HG02870 (cell line): ENCODE results near the gene VPS11.
"Not testable (repeated sequence)": the region's sequence is repeated elsewhere in the genome, so short reads cannot be mapped to it uniquely, and the experiment has no call there.

Experiments
- ATAC-seq: cut with Tn5 transposase; IDR thresholded peaks from one replicate; pipeline ENCODE4 v1.9.1; 2021; ENCODE audit warnings: mild to moderate bottlenecking, moderate library complexity; ENCODE audit not compliant: unreplicated experiment

The VPS11 gene

DNA sequence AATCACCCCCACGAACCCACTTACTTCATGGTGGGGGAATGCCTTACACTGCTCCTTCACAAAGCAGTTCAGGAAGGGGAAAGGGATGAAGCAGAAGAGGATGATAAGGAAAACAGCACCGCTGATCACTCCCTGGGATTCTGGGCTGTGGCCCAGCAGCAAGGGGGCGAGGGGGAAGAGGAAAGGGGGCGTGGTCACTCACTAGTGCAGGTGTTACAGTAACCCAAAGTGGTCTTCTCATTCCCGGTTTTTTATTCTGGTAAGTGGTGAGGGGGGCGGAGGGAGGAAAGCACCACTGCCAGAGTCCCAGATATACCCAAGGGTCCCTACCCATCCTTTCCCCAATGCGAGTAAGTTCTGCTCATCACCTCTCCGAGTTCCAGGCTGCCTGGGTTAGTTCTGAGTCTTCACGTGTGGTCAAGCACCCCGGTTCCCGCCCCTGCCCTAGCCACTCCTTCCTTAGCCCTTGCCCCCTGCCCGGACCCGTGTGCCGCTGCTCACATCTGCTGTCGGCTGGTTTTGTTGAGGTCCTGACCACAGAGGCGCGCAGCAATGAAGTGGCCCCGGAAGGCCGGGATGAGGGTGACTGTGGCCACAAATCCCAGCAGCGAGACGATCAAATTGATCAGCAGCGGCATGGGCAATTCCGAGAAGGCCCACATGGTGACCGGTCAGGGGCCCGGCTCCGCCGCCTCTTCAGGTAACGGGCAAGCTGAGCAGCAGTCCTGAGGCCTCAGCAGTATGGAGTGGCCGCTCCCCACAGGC is 33.6 kb downstream of the VPS11 start:
- ATAC-seq, result peak; percentile 18

DNA sequence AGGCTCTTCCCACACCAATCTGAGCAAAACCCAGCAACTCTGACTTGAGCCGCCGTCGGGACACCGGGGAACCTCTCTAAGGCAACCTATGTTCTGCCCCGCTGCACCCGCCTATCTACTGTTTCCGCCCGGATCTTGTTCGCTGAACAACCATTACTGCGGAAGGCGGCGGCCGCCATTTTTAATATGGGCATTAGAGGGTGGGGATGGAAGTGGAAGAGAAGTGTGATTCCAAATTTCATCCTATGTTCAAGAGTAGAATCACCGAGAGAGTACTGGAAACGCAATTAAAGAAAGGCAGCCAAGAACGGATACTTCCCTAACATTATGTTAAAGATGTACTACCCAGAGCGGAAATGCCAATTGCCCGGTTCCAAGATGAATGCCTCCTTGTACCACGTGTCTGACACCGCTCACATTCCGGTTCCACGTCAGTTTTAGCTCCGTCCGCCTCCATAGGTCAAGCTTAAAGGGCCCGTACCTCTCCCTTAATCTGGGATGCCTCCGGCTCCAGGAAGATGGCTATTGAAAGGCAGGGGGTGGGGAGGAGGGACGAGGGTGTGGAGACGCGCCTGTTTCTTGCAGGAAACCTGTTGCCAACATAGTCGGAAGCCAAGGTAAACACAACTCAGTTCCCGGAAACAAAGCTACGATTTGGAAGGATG is 34.3 kb downstream of the VPS11 start, which contains the start of gene DPAGT1:
TSS of gene DPAGT1 (minus strand) at position 95 of the 665 bp plus-strand sequence. CDS start 198 bp downstream, outside the sequence.
- ATAC-seq, result peak; percentile 78

DNA sequence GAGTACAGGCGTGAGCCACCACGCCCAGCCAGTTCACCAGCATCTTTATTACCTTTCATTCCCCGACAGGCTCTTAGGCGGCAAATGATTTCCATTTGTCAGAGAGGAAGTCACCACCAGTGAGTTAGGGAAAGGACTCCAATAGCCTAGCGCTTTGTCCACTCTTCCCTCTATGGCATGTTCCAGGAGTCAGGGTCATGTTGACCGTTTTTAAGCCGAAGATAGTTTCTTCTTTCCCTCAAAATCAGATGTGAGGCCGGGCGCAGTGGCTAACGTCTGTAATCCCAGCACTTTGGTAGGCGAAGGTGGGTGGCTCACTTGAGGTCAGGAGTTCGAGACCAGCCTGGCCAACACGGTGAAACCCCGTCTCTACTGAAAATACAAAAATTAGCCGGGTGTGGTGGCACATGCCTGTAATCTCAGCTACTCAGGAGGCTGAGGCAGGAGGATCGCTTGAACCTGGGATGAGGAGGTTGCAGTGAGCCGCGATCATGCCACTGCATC is 35.6 kb downstream of the VPS11 start:
- ATAC-seq, result not testable (repeated sequence)

DNA sequence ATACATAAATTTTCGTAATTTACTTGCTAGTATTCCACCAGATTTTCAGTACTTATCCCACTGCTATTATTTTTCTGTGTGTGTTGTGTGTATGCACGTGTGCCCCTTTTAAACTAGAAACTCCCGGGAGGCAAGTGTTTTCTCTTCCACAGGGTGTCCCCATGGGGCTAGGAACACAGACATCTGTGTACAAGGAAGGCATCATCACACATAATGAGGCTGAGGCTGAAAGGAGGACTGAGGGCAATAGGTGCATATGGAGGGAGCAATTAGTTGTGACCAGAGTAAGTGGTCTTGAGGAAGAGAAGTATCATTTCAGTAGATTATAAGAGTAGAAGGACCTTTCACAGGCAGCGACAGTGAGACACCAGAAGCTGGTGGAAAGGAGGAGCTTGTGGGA is 36.2 kb downstream of the VPS11 start:
- no peak for ATAC-seq

DNA sequence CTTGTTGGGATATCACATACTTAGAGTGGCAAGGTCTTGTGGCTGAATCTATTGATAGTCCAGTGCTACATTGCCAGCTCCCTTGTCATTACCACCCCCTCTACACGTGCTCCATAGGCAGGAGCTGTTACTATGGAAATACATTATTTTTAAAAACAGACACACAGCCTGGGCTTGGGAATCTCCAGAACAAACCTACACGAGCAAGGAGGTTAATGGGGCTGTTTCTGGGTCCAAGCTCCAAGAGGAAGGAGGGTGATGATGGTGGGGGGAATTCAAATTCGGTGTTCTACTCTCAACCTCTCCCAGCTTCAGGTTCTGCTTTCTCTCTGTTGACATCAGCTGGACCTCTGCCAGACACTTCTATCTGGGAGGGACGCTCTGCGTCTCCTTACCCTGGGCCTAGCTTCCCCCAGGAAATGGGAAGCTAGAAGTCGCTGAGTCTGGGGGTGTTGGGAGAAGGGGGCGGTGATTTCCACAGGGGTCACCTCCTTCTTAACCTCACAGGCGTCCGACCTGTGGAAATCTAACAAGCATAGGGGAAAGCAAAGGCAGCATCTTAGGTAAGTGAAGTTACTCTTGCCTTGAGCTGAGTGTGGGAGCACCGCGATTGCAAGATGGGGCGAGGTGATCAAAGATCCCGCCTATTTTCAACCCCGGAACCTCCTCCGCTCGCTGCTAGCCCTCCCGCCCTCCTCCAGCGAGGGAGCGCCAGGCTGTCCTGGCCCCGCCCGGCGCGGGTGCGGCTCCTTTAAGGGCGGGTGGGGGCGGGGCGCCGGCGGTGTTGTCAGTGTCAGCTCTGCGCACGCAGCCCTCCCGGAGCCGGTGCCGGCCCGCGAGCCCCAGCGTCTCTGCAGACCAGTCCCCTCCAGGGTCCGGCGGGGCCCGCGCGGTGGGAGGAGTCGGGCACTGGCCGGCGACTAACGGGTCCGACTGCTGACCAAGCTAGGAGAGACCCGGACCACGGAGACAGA is 39.2 kb downstream of the VPS11 start, which contains the start of gene C2CD2L:
TSS of gene C2CD2L (plus strand) at position 781 of the 974 bp plus-strand sequence. CDS start 398 bp downstream, outside the sequence.
- peak; percentile 76 for ATAC-seq

DNA sequence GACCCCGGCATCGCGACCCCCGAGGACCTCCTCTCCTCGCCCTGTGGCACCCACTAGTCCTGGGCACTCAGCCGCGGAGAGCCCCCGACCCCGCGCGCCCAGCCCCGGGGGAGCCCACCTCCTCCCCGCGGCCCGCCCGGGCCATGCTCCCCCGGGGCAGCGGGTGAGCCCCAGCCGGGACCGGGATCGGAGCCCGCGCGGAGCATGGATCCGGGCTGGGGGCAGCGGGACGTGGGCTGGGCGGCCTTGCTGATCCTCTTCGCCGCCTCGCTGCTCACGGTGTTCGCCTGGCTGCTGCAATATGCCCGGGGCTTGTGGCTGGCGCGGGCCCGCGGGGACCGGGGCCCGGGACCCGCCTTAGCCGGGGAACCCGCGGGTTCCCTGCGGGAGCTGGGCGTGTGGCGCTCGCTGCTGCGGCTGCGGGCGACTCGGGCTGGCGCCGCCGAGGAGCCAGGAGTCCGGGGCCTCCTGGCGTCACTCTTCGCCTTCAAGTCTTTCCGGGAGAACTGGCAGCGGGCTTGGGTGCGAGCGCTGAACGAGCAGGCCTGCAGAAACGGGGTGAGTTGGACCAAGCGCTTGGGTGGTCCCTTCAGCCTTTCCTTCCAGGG is 40.0 kb downstream of the VPS11 start:
- ATAC-seq, result peak; percentile 9

DNA sequence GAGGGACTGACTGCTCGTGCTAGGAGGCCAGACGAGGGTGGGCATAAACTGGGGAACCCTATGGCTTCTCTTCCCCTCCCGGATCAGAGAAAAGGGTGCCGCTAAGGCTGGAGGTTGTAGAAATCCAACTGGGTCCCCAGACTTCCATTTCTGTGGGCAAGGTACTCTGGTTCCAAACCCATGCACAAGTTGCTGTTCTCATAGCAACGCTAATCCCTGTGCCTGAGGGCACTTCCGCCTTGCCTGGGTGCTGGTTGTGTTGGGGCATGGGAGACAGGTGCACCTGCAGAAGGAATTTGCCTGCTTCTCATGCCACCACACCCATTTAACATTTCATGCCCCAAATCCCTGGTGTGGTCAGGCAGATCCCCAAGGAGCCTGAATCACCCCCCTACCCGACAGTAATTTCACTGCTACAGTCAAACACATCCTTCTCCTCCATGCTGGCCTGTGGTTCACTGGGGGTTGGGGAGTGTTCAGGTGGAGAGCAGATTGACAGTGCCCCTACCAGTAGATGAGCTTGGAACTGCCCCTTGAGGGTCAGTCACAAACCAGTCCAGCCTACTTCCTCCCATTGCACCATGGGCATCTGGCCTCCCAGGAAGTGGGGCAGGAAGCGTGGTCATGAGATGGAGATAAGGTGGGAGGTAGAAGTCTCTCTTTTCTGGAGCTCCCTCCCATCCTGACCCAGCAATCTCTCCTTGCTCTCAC is 40.7 kb downstream of the VPS11 start:
- no peak for ATAC-seq

DNA sequence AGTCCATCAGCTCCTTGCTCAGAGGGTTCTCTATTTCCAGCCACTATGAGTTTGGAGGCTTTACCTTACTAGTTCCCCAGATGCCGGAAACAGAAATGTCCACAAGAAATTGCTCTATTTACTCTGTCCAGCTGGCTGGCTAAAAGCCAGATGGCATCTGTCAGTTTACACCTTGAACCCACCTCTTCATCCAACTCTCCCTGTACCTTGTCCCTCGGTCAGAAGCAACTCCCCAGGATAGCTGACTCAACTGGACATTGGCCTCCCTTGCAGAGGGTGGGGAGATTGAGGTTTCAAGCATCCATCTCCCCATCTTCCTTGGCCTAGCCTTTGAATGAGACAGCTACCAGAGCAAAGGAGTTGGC is 41.2 kb downstream of the VPS11 start:
- ATAC-seq, result no peak

DNA sequence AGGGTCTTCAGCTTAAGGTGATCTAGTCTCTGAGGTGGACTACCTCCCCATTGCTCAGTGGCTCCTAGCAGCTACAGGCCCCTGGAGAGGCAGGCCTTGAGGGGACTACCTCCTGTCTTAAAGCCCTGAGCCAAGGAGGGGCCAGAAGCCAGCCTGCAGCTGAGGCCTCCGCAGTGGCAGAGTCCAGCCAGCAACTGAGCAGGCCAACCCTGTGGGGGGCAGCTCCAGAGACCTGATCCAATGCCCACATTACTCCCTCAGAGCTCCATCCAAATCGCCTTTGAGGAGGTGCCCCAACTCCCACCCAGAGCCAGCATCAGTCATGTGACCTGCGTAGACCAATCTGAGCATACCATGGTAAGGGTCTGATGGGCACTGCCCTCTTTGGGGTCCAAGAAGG is 42.2 kb downstream of the VPS11 start:
- no peak for ATAC-seq

DNA sequence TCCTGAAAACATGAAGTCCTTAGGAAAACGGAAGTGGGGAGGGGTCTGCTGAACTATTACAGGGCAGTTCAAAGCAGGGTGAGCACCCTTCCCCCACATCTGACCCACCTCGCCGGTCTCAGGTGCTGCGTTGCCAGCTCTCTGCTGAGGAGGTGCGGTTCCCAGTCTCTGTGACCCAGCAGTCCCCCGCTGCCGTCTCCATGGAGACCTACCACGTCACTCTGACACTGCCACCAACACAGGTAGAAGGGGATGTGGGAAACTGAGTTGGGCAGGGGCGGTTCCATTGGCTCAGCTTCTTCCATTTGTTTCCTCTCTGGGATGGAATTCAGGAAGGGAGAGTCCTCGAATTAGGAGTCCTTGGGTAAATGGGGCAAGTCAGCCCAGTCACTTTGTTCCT is 42.8 kb downstream of the VPS11 start:
- ATAC-seq, result no peak

DNA sequence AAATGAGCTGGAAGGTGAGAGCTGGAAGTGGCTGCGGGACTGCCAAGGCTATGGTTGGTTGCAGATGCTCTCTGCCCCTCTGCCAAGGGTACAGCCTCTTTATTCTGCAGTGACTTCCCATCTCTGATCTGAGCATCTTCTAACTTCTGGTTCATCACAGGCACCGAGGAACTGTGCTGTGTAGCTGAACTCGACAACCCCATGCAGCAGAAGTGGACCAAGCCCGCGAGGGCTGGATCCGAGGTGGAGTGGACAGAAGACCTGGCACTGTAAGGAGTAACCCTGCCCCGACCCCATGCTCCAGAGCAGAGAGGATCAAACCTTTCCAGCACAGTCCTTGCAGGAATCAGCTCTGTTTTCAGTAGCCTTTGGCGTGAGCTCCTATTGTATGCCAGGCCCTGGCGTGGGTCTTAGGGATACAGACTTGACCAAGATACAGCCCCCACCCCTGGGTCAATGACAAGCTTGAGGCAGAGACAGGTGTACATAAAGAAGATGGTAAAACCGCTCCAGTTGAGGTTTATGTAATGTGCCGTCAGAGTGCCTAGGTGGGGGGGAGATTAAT is 43.8 kb downstream of the VPS11 start:
- ATAC-seq, result no peak

DNA sequence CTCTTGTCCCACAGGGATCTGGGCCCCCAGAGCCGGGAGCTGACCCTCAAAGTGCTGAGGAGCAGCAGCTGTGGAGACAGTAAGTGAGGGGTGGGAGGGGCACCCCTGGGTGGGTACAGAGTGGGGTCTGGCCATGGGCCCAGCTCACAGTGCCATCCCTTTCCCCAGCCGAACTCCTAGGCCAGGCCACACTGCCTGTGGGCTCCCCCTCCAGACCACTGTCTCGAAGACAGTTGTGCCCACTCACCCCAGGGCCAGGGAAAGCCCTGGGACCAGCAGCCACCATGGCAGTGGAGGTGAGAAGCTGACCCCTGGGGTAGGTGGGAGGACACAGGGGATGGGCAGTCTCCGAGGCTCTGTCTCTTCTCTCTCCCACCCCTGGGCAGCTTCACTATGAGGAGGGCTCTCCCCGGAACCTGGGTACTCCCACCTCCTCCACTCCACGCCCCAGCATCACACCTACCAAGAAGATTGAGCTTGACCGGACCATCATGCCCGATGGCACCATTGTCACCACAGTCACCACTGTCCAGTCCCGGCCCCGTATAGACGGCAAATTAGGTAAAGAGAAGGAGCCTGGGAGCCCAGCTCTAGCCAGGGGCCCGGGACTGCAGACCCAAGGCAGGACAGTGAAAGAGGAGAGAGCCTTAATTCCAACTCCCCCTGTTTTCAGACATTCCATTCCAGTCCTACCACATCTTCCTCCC is 44.8 kb downstream of the VPS11 start:
- no peak for ATAC-seq

DNA sequence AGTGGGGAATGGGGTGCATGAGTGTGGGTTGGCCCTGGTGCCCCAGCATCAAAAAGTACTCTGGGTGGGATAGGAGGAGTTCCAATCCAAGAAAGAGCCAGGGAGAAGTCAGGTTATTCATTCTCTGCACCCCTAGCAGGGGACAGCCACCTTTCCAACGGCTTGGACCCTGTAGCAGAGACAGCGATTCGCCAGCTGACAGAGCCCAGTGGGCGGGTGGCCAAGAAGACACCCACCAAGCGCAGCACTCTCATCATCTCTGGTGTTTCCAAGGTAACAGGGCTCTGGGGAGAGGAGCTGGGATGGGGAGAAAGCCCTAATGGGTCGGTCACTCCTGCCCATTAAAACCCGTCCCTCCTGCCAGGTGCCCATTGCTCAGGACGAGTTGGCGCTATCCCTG is 46.1 kb downstream of the VPS11 start:
- ATAC-seq, result no peak

DNA sequence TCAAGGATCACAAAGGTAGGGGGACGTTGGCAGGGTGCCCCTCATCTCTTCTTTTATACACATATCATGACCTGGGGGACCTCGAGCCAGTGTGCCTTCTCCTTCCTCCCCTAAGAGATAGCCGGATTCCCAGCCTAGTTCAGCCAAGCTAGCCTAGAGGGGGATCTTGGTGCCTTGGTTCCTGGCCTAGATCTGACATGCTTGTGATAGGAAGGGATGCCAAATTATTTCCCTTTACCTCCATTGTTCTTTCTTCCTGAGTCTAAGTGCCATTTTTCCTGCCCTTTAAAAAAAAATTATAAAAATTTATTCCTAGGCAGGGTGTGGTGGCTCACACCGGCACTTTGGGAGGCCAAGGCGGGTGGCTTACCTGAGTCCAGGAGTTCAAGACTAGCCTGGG is 46.7 kb downstream of the VPS11 start:
- ATAC-seq, result no peak

DNA sequence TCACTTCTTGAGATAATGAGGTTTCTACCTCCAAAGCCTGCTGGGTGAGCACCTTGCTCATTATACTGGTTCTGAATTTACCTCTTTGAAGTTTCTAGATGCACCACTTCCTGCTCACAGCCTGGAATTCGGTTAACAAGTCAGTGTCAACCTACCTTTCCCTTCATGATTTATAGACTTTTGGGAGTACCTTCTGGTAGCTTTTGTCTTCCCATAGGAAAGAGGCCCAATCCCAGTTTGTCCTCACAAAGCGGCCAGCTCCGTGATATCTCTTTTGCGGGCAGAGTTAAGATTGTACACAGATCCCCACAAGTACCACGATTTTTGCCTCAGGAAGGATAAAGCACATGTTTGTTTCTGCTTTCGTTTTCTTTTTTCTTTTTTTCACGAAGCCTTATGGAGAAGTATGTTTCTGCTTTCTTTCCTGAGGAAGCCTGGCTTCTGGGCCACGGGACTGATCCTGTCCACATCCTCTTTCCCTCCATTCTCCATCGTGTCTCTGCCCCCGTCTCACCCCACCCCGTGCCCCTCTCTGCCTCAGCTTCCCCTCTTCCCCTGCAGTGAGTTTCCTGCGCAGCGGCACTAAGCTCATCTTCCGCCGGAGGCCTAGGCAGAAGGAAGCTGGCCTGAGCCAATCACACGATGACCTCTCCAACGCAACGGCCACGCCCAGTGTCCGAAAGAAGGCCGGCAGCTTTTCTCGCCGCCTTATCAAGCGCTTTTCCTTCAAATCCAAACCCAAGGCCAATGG is 48.0 kb downstream of the VPS11 start:
- no peak for ATAC-seq

DNA sequence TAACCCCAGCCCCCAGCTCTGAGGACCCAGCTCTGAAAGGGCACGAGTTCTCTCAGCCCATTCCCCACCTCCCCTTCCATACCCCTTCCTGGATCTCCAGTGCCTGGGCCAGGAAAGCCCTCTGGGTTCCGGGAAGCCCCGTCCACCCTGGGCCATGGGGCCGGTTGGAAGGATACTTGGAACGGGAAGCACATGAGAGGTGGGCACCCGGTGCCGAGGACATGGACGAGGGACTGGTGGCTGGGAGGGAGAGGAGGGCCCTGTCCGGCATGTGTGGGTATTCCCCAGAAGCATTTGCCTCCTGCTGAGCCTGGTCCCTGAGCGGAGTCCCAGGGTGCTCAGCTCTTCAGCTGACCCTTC is 48.6 kb downstream of the VPS11 start:
- no peak for ATAC-seq

DNA sequence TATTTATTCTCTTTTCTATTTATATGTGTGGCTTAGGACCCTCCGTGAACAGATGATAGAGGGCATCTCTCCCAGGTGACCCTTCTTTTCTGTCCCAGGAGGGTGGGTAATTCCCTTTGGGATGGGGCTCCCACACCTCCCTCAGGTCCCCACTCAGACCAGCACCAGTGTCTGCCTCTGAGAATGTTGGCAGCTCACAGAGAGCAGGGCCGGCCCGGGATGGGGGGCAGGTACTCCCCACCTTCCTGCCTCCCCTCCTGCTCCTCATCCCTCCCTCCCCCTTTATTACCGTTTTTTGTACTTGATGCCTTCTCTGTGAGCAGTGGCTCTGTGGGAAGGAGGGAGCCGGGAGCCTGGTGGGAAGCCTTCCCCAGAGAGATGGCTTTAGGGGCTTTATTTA is 49.0 kb downstream of the VPS11 start:
- no peak for ATAC-seq

DNA sequence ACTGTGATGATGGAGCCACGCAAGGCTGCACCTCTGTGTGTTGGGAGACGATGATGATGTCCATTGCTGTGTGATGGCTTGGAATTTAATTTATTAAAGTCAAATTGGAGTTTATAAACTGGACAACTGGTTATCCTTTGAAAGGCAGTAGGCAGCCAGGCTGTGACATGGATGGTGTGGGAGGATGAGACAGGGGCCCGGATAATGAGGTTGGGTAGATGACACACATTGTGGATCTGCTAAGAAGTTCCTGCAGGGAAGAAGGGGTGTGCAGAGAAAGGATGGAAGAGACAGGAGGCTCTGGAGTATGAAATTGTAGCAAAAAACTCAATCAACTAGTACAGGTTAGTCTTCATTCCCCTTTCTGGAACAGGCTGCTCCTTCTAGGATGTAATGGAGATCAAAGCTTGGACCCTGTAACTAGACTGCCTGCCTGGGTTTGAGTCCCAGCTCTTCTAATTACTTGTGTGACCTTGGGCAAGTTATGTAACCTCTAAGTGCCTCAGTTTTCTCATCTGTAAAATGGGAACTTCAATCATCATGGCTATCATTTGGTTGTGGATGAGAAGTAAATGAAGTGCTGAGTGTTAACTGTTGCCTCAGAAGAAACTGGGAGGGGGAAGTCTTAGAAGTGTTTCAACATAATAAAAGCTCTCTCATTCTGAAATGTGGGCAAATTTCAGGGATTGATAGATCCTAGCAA is 49.5 kb downstream of the VPS11 start:
- no peak for ATAC-seq
